GM08714 (cell line): Measurements from ENCODE around the gene PSMA5.
A peak's percentile ranks its signal among the peaks of the same experiment; 100 is the strongest.

ENCODE experiments used
- H3K4me3 ChIP-seq: fragments of 200-500 bp; sonication (Bioruptor generic); 2 replicates; pipeline ENCODE4 v1.5.1; 2014; ENCODE audit warnings: mild to moderate bottlenecking, low read length, inconsistent platforms
- ZNF274 ChIP-seq: IDR thresholded peaks from 2 replicates; pipeline ENCODE4 v1.6.1; 2012; ENCODE audit warnings: mild to moderate bottlenecking, low read depth, low read length

Gene PSMA5

GRCh38 chr1:109444346-109444745 is 18.1 kb upstream of the PSMA5 start:
- no peak for TF ChIP-seq ZNF274
- H3K4me3 ChIP-seq: no peak overlapping the region

GRCh38 chr1:109443476-109443875 is 17.2 kb upstream of the PSMA5 start:
- no peak for TF ChIP-seq ZNF274
- H3K4me3 ChIP-seq: no peak overlapping the region

GRCh38 chr1:109441069-109441468 is 14.8 kb upstream of the PSMA5 start:
- TF ChIP-seq ZNF274: no peak
- H3K4me3 ChIP-seq: no peak overlapping the region

- TF ChIP-seq ZNF274: no peak
- H3K4me3 ChIP-seq: no peak overlapping the region
Observed at GRCh38 chr1:109438798-109439297, 12.6 kb upstream of the PSMA5 start.

GRCh38 chr1:109434484-109434883 is 8.2 kb upstream of the PSMA5 start:
- TF ChIP-seq ZNF274: no peak

GRCh38 chr1:109433322-109433721 is 7.1 kb upstream of the PSMA5 start:
- H3K4me3 ChIP-seq: no peak overlapping the region
- no peak for TF ChIP-seq ZNF274

More at GRCh38 chr1:109434484-109434883, 8.2 kb upstream of the PSMA5 start:
- no peak overlapping the region for H3K4me3 ChIP-seq

GRCh38 chr1:109432336-109432735 is 6.1 kb upstream of the PSMA5 start:
- no peak overlapping the region for H3K4me3 ChIP-seq
- TF ChIP-seq ZNF274: no peak

GRCh38 chr1:109427171-109427467 is 871 bp upstream of the PSMA5 start:
- H3K4me3 ChIP-seq: peak overlapping the region; percentile 87
- no peak for TF ChIP-seq ZNF274

GRCh38 chr1:109425391-109426280 is 612 bp downstream of the PSMA5 start:
- peak overlapping the region; percentile 93 for H3K4me3 ChIP-seq
- no peak for TF ChIP-seq ZNF274

- no peak overlapping the region for H3K4me3 ChIP-seq
- TF ChIP-seq ZNF274: no peak
Observed at GRCh38 chr1:109423498-109423897, 2.8 kb downstream of the PSMA5 start.

- H3K4me3 ChIP-seq: no peak overlapping the region
- TF ChIP-seq ZNF274: no peak
Observed at GRCh38 chr1:109412551-109412950, 13.7 kb downstream of the PSMA5 start.

GRCh38 chr1:109404838-109405237 is 21.4 kb downstream of the PSMA5 start:
- no peak overlapping the region for H3K4me3 ChIP-seq
- no peak for TF ChIP-seq ZNF274

GRCh38 chr1:109402025-109402424 is 24.2 kb downstream of the PSMA5 start:
- H3K4me3 ChIP-seq: no peak overlapping the region
- no peak for TF ChIP-seq ZNF274

GRCh38 chr1:109400035-109400655 is 26.1 kb downstream of the PSMA5 start:
- no peak overlapping the region for H3K4me3 ChIP-seq
- TF ChIP-seq ZNF274: no peak

GRCh38 chr1:109399326-109399957 is 26.8 kb downstream of the PSMA5 start:
- no peak for TF ChIP-seq ZNF274
- no peak overlapping the region for H3K4me3 ChIP-seq
